T-helper 2 cell treated with Interferon-gamma antibody and Interleukin-4, amounts not matched to agents 100 ng/mL and 5 ng/mL, for 36 hours (primary cell): ENCODE results near the gene SLC17A5. TPM values are rescaled to one million over a fixed set of nuclear protein-coding genes. Genes with fewer than 3 reads are reported as not detected.
"Not testable (repeated sequence)": the region's sequence is repeated elsewhere in the genome, so short reads cannot be mapped to it uniquely, and the experiment has no call there.

Experiments used
- intact Hi-C: fragments of 100-400 bp; cut with micrococcal nuclease; formaldehyde crosslinking; loops from one replicate; pipeline ENCODE4 v1.15.1; 2023
- total RNA-seq: library from RNA; stranded (reverse); gene quantifications from 2 replicates; pipeline ENCODE4 v1.2.3, GENCODE V29; 2022

Gene SLC17A5
- total RNA-seq, 1 donor from 2014 or later: 4.3 TPM

DNA sequence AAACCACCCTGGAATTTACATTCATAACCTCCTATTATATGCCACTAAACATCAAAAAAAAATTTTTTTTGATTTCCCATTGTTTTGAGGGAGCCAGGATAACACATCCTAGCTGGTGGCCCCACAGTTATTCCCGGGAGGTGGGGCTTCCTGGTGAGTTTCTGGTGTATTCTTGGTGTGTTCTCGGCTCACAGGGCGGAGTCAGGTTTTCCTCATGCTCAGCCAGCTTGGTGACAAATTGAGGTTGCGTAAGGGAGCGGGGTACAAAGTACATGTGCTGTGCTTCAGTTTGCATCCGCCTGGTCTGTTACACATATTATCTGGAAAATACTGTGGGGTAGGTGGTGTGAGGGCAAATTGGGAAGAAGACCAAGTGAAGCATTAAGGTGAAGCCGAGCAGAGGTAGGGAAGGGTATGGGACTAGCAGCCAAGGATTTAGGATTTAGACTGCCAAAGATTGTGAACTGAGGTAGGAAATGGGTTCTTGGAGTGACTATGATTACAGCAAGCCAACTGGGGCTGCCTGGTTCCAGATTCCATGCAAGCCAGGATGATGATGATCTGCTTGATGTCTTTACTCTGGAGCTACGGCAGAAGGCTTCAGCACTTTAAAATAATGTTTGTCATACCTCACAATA is 86.7 kb downstream of the SLC17A5 start:
- intact Hi-C loops: no loop called here

- intact Hi-C loops: not testable (repeated sequence)
Observed at GRCh38 chr6:73566486-73566871, 87.3 kb downstream of the SLC17A5 start.

- intact Hi-C loops: no loop called here
Observed at GRCh38 chr6:73565767-73566485, 87.9 kb downstream of the SLC17A5 start.

GRCh38 chr6:73564578-73565345 is 89.0 kb downstream of the SLC17A5 start:
- intact Hi-C loops: no loop called here

DNA sequence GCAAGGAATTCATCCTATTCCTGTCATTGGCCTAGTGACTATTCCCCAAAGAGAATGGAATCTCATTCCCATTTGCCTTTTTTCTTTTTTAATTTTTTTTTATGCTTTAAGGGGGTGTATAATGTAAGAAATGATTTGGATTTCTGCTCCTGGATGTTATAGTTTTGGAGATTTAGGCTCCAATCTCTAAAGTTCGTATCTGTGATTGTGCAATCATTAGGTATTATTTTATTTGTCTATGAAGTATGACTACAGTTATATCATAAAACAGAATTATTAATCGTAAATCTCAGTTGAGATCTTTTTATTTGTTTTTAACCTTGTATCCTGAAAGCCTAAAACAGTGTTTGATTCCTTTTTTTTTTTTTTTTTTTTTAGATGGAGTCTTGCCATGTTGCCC is 91.2 kb downstream of the SLC17A5 start:
- intact Hi-C loops: no loop called here

GRCh38 chr6:73560853-73561407 is 92.9 kb downstream of the SLC17A5 start:
- intact Hi-C loops: no loop called here

DNA sequence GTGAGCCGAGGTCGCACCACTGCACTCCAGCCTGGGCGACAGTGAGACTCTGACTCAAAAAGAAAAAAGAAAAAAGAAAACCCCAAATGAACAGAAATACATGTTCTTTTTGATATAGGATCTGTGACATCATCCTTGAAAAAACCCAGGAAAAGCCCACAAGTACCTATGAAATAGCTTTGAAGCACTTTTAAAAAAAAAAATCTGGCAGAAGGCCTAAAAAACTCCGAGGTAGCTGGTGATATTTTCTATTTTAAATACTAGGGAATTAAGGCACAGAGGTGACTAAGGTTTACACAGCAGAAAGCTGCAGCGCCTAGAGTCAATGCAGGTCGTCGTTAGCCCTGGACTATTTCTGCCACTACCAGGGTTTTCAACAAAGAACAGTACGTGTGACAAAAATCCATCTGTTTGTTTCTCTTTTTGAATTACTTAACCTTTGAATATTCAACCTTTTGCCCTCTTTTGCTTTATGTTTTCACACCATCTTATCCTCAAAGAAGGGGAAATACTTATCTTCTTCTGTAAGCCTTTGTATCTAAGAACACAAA is 93.5 kb downstream of the SLC17A5 start:
- intact Hi-C loops: no loop called here

GRCh38 chr6:73559399-73559794 is 94.4 kb downstream of the SLC17A5 start:
- intact Hi-C loops: not testable (repeated sequence)

DNA sequence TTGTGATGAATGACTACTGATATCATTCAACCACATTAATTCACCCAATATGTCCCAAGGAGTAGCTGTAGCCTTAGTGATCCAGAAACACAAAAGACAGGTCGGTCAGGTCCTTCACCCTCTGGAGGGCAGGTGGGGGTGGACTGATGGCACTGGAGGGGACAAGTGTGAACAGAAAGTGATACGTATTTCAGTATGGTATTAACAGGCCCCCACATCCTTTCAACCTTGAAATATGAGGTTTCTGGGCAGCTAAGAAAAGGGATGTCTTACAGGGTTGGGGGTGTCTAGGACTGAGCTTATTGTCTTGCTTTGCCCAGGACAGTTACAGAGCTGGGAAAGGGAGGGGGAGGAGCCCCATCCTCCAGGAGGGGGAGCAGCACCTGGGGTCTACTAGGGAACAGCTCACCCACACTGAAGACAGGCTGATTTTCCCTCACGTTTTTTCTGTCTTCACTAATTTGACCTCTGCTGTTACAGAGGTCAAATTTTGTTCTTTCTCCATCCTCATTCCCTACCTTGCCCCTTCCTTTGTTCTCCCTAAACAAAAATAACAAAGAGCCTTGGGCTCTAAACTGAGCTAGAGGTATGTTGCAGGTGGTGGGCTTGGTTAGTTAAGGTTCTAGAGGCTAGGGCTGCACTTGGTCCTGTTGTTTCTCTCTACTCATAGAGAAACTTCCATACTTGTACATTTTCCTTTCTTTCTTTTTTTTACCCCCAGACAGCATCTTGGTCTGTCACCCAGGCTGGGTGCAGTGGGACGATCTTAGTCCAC is 95.0 kb downstream of the SLC17A5 start:
- intact Hi-C loops: no loop called here

GRCh38 chr6:73556836-73557235 is 97.0 kb downstream of the SLC17A5 start:
- intact Hi-C loops: no loop called here

GRCh38 chr6:73555380-73555949 is 98.3 kb downstream of the SLC17A5 start:
- intact Hi-C loops: not testable (repeated sequence)

DNA sequence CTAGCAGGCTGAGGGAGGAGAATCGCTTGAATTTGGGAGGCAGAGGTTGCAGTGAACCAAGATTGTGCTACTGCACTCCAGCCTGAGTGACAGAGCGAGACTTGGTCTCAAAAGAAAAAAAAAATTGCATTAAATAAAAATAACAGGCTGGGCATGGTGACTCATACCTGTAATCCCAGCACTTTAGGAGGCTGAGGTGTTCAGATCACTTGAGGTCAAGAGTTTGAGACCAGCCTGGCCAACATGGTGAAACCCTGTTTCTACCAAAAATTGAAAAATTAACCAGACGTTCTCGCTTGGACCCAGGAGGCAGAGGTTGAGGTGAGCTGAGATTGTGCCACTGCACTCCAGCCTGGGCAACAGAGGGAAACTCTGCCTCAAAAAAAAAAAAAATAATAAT is 102.7 kb downstream of the SLC17A5 start:
- intact Hi-C loops: not testable (repeated sequence)

DNA sequence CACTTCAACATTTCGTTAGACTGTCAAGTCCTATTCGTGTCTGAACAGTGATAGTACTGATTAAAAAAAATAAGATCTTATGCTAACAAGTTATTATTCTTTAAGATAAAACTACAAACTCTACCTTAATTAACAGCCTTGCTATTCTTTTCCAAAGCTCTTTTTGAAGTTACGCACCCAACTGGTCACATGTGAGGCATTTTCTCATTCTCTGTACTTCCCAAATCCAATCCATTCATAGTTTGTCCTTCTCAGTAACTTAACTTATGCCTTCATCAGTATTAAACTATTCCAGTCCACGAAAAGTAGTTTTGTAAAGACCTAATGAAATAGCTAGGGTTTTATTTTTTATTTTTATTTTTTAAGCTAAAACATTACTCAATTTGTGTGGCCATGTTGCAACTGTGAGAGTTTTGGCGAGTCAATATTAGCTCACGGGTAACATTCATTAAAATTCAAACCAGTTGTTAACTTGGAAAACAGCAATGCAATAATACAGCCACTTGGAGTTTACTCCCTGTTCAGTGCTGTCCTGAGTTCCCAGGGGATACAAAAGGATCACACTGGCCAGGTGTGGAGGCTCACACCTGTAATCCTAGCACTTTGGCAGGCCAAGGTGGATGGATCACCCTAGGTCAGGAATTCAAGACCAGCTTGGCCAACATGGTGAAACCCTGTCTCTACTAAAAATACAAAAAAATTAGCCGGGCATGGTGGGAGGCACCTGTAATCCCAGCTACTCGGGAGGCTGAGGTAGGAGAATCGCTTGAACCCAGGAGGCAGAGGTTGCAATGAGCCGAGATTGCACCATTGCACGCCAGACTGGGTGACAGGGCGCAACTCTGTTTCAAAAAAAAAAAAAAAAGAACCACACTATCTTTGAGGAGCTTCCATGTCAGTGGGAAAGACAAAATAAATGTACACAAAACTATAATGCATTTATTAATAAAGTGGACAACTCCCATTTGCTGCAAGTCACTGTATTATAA is 105.0 kb downstream of the SLC17A5 start:
- intact Hi-C loops: no loop called here

DNA sequence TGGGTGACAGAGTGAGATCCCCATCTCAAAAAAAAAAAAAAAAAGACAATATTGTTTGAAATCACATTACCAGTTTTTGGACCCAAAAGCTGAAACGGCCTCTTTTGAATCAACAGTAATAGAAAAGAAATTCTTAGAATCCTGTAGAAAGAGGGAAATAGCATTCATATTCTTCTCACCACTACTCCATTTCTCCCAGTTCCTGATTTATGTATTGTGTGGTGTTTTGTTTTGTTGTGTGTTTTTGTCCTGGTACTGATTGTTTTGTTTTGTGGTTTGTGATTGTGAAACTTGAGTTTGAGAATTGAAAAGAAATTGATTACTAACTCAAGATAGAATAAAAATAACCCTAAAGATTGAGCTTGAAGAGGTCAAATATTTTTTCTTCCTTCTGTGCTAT is 106.8 kb downstream of the SLC17A5 start:
- intact Hi-C loops: no loop called here

Other genes starting within 250 kb of the SLC17A5 start
- 45.8 and 46.5 TPM in 2 replicates for gene CGAS, start 201.7 kb downstream of the SLC17A5 start, total RNA-seq
- gene MTO1, start 192.3 kb downstream of the SLC17A5 start, total RNA-seq: 48.0 and 56.4 TPM in 2 replicates
- 8,824 and 8,837 TPM in 2 replicates for gene EEF1A1, start 133.0 kb downstream of the SLC17A5 start, total RNA-seq
- gene CD109, start 42.2 kb upstream of the SLC17A5 start, total RNA-seq: 15.8 and 18.6 TPM in 2 replicates